Activated CD8-positive, alpha-beta memory T cell treated with anti-CD3 and anti-CD28 coated beads, Interleukin-2, amount 50 U/mL, for 48 hours (primary cell): Measurements from ENCODE around the gene PKP1.

Experiments
- DNase-seq: peaks from one replicate; pipeline ENCODE4 v3.0.0-alpha.2; 2020

The PKP1 gene

DNA sequence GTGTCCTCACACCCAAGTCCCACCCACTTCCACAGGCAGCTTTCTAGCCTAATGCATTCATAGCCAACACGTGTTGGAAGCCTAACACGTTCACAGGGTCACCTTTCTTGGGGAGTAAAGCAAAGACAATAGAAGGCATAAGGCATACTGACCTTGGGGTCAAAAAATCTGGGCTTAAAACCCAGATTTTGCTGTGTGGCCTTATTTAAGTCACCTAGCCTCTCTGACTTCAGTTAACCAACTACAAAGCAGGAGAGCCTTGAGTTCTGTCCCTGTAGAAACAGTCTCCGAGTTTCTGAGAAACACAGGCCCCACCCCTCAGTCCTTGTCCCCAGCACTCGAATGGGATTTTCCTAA is 92.8 kb downstream of the PKP1 start:
- DNase-seq = no peak

- no peak for DNase-seq
These were observed 93.4 kb downstream of the PKP1 start for GRCh38 chr1:201376464-201377374.

GRCh38 chr1:201377611-201378092 is 94.3 kb downstream of the PKP1 start, which contains the start of gene TNNT2:
TSS of gene TNNT2 (minus strand) at chr1:201377680. CDS start at chr1:201373254, 4,426 bp downstream.
- DNase-seq = no peak

GRCh38 chr1:201378804-201379203 is 95.5 kb downstream of the PKP1 start:
- DNase-seq = no peak

DNA sequence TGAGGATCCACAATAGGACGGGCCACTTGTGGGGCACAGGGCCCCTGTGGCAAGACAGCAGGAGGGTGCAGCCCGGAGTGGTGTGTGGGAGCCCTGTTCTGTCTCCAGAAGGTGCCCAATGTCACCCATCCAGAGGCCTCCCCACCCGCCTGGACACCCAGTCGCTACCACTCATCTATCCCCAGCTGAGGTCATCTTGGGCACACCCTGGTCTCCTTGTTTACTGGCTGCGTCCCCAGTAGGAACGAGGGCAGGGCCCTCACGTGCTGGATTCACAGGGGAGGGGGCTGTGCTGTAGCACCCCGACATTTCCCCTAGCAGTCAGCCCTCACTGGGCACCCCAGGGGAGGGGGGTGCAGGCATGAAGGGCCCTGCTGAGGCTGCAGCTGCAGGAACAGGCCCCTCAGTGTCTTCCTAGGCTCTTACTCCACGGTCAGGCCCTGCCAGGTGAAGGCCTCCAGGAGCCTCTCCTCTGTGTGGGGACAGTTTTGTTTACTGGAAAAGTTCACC is 96.5 kb downstream of the PKP1 start:
- no peak for DNase-seq

- DNase-seq = no peak
These were observed 97.8 kb downstream of the PKP1 start for GRCh38 chr1:201381130-201381529.
